Tibial nerve (tissue), 3 donors: ENCODE measurements around the gene SMARCD2.

Experiments used
- POLR2A ChIP-seq, 2 donors: fragments of 450-650 bp; IDR thresholded peaks; one replicate each; pipeline ENCODE4 v1.6.1; 2017; ENCODE audit warnings: antibody characterized with exemption in 2 of 2, mild to moderate bottlenecking in 2 of 2, moderate library complexity in 2 of 2
- TF ChIP-seq, protein P1 (sequence below), 5 experiments: fragments of 200-600 bp in 3 of 5; fragments of 450-650 bp in 2 of 5; sonication (generic) in 3 of 5; IDR thresholded peaks; one replicate each; pipeline ENCODE4 v1.5.1; 2016 to 2019; ENCODE audit warnings: antibody characterized with exemption in 5 of 5, mild to moderate bottlenecking in 3 of 5, moderate library complexity in 2 of 5

DNA sequence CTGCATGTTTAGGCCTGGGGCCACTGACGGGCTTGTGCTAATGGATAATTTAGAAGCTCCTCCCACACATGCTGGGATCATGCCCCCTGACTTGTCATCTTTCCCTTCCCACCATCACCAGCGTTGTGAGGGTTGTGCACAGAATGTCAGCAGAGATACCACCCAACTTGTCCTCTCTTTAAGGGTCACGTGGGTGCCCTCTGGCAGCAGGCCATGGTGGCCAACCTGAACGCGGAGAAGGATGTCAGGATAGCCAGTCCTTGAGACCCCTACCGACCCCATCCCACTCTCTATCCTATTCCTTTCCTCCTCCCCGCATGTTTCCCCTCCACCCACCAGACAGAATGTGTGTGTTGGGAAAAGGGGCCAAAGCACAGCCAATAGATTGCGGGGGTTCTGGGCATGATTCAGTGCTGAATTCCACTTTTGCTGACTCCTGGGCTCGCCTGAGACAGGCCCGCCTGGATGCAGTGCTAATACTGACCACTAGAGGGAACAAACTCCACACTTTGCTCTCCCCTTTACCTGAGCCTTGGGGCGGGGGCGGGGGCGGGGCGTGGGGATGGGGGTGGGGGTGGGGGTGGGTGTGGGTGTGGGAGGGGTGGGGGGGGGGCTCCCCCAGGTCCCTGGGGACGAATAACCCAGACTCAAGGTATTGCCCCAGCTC lies 39.6 kb upstream of the SMARCD2 start, which contains the start of gene GH2:
- TF ChIP-seq POLR2A (IDR thresholded peaks at IDR 0.05) = no peak
- TF ChIP-seq, protein P1, sequence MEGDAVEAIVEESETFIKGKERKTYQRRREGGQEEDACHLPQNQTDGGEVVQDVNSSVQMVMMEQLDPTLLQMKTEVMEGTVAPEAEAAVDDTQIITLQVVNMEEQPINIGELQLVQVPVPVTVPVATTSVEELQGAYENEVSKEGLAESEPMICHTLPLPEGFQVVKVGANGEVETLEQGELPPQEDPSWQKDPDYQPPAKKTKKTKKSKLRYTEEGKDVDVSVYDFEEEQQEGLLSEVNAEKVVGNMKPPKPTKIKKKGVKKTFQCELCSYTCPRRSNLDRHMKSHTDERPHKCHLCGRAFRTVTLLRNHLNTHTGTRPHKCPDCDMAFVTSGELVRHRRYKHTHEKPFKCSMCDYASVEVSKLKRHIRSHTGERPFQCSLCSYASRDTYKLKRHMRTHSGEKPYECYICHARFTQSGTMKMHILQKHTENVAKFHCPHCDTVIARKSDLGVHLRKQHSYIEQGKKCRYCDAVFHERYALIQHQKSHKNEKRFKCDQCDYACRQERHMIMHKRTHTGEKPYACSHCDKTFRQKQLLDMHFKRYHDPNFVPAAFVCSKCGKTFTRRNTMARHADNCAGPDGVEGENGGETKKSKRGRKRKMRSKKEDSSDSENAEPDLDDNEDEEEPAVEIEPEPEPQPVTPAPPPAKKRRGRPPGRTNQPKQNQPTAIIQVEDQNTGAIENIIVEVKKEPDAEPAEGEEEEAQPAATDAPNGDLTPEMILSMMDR (IDR thresholded peaks at IDR 0.05) = peak in 4 of 5 experiments; percentile 21 to 64 (median 58)
